GM12878 (cell line): Measurements from ENCODE around the gene ORAI1. TPM values are rescaled to one million over a fixed set of nuclear protein-coding genes. Genes with fewer than 3 reads are reported as not detected.
A peak's percentile ranks its signal among the peaks of the same experiment; 100 is the strongest.

ENCODE experiments used
- CBX3 ChIP-seq: fragments of 200-600 bp; sonication (generic); IDR thresholded peaks from 2 replicates; pipeline ENCODE4 v1.6.1; 2016; ENCODE audit warnings: low read depth, borderline replicate concordance
- DPF2 ChIP-seq: fragments of 450-650 bp; IDR thresholded peaks from 2 replicates; pipeline ENCODE4 v1.6.1; 2017; ENCODE audit warnings: mild to moderate bottlenecking
- IKZF2 ChIP-seq, 2 experiments: fragments of 450-650 bp; IDR thresholded peaks; 2 replicates each; pipeline ENCODE4 v1.6.1; 2017; ENCODE audit warnings: mild to moderate bottlenecking in 2 of 2, moderate library complexity in 2 of 2
- RAD21 ChIP-seq: IDR thresholded peaks from 2 replicates; pipeline ENCODE4 v1.6.1; 2011; ENCODE audit warnings: mild to moderate bottlenecking, low read depth, low read length, moderate library complexity; ENCODE audit not compliant: insufficient read depth
- RCOR1 ChIP-seq: conservative IDR thresholded peaks from 2 replicates; pipeline ENCODE4 v1.6.1; 2012; ENCODE audit warnings: low read depth, low read length, improper control_type of control experiment
- WRNIP1 ChIP-seq: IDR thresholded peaks from 2 replicates; pipeline ENCODE4 v1.6.1; 2011; ENCODE audit warnings: low read depth, low read length, improper control_type of control experiment, borderline replicate concordance
- YBX1 ChIP-seq: fragments of 450-650 bp; IDR thresholded peaks from 2 replicates; pipeline ENCODE4 v1.6.1; 2016; ENCODE audit warnings: antibody characterized with exemption
- ZBTB40 ChIP-seq: fragments of 450-650 bp; IDR thresholded peaks from 2 replicates; pipeline ENCODE4 v1.6.1; 2016; ENCODE audit warnings: mild to moderate bottlenecking, moderate library complexity, borderline replicate concordance
- polyA plus RNA-seq, 11 experiments: library from polyadenylated mRNA; depleted of rRNA in 4 of 11; unstranded in 6 of 11; stranded (reverse) in 5 of 11; fragments of >200 nt; fragmentation: Nextera tagmentation in 4 of 11; fragmentation: Illumina TruSeq in 1 of 11; extraction: Ambion mirVana in 4 of 11; extraction: Trizol in 1 of 11; gene quantifications; 1 replicate in 1 of 11; 2 replicates in 10 of 11; pipeline versions ENCODE4 v1.2.1 to v1.2.3, GENCODE V29; 2011 to 2016; ENCODE audit warnings: inconsistent platforms in 2 of 11, missing spikeins in 2 of 11, low read depth in 1 of 11
- total RNA-seq, 4 experiments: library from RNA; depleted of rRNA in 3 of 4; stranded (reverse); fragments of >200 nt in 3 of 4; fragmentation: Illumina TruSeq in 1 of 4; extraction: Trizol in 1 of 4; gene quantifications; 2 replicates each; pipeline versions ENCODE4 v1.2.1 to v1.2.3, GENCODE V29; 2013 to 2021
- TF ChIP-seq, protein P1 (sequence below): fragments of 450-650 bp; IDR thresholded peaks from 2 replicates; pipeline ENCODE4 v1.6.1; 2018; ENCODE audit warnings: borderline replicate concordance, mild to moderate bottlenecking; ENCODE audit not compliant: partially characterized antibody

The ORAI1 gene
- total and polyA plus RNA-seq, 10 of the 15 experiments (the other 5 are each of a cell fraction or from before 2014, with no cell fraction given) = 5.5 to 33.1 (median 11.8) TPM

DNA sequence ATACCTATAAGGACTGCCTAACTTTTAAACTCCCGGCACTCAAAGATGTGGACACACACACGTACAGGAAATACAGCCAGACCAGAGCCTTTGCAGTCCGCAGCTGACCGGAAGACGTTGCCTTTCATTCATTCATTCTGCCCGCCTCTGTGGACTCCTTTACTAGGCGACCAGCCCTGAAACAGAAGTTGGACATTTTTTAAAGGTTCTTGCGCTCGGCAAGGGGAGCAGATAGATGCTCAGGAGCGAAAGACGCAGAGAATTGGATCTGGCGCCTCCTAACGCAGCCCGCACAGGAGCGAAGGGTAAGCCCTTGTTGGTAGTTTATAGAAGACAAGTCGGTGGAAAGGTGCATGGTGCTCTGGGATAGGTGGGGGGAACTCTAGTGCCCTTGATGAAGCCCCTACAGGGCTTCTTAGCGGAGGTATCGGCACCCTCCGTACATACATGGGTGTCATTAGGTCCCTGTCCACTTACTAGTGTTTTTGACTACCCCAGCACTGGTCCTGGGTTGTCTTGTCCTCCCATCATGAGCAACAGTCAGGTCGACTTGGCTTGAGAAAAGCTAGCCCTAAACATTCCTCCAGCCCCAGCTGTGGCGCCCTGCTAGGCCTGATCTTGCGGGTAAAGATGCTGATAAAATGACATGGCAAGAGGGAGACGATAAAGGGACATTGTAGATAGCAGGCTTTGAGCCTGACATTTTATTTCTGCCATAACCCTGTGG lies 45.2 kb upstream of the ORAI1 start, which contains the start of gene KDM2B (continued):
- no peak for TF ChIP-seq RCOR1
- TF ChIP-seq ZBTB40 = peak; percentile 31; the same call in 1 of the 2 replicates
- TF ChIP-seq IKZF2 (IDR thresholded peaks at IDR 0.05) = no peak
- TF ChIP-seq CBX3 = no peak
- TF ChIP-seq, protein P1, sequence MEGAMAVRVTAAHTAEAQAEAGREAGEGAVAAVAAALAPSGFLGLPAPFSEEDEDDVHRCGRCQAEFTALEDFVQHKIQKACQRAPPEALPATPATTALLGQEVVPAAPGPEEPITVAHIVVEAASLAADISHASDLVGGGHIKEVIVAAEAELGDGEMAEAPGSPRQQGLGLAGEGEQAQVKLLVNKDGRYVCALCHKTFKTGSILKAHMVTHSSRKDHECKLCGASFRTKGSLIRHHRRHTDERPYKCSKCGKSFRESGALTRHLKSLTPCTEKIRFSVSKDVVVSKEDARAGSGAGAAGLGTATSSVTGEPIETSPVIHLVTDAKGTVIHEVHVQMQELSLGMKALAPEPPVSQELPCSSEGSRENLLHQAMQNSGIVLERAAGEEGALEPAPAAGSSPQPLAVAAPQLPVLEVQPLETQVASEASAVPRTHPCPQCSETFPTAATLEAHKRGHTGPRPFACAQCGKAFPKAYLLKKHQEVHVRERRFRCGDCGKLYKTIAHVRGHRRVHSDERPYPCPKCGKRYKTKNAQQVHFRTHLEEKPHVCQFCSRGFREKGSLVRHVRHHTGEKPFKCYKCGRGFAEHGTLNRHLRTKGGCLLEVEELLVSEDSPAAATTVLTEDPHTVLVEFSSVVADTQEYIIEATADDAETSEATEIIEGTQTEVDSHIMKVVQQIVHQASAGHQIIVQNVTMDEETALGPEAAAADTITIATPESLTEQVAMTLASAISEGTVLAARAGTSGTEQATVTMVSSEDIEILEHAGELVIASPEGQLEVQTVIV = no peak
- 0 out of 2 replicates have a peak, but pooled peaks have one; percentile 9 for TF ChIP-seq RAD21
- 0 out of 2 replicates have a peak, but pooled peaks have one; percentile 10 for TF ChIP-seq WRNIP1
- no peak for TF ChIP-seq YBX1
- TF ChIP-seq DPF2 = no peak
